HG03097 (cell line): ENCODE measurements around the gene NUCB2.
"Not testable (repeated sequence)": the region's sequence is repeated elsewhere in the genome, so short reads cannot be mapped to it uniquely, and the experiment has no call there.

Source experiments
- ATAC-seq: cut with Tn5 transposase; IDR thresholded peaks from one replicate; pipeline ENCODE4 v1.9.1; 2021; ENCODE audit not compliant: unreplicated experiment, low FRiP score

The NUCB2 gene

GRCh38 chr11:17276236-17277023 is at the start of gene NUCB2:
NUCB2 (plus strand) TSS chr11:17276739; CDS start chr11:17295324, 18,585 bp downstream.
- ATAC-seq, result peak; percentile 96

- ATAC-seq, result not testable (repeated sequence)
These were observed 48.2 kb upstream of the NUCB2 start for GRCh38 chr11:17228186-17228925.

- ATAC-seq, result no peak
These were observed 46.9 kb upstream of the NUCB2 start for GRCh38 chr11:17229481-17230152.

- peak; percentile 86 for ATAC-seq
These were observed 45.4 kb upstream of the NUCB2 start for GRCh38 chr11:17230867-17231851.

GRCh38 chr11:17233101-17233500 is 43.4 kb upstream of the NUCB2 start:
- no peak for ATAC-seq

- ATAC-seq, result no peak
These were observed 38.2 kb upstream of the NUCB2 start for GRCh38 chr11:17238377-17238776.

GRCh38 chr11:17239927-17240326 is 36.6 kb upstream of the NUCB2 start:
- ATAC-seq, result not testable (repeated sequence)

- ATAC-seq, result no peak
These were observed 35.8 kb upstream of the NUCB2 start for GRCh38 chr11:17240780-17241179.

GRCh38 chr11:17242954-17243353 is 33.6 kb upstream of the NUCB2 start:
- ATAC-seq, result not testable (repeated sequence)

GRCh38 chr11:17244046-17244445 is 32.5 kb upstream of the NUCB2 start:
- peak; percentile 97 for ATAC-seq

- no peak for ATAC-seq
These were observed 25.8 kb upstream of the NUCB2 start for GRCh38 chr11:17250561-17251350.

- ATAC-seq, result no peak
These were observed 23.8 kb upstream of the NUCB2 start for GRCh38 chr11:17252704-17253103.

- no peak for ATAC-seq
These were observed 20.0 kb upstream of the NUCB2 start for GRCh38 chr11:17256512-17256911.

GRCh38 chr11:17257196-17257595 is 19.3 kb upstream of the NUCB2 start:
- ATAC-seq, result no peak

- ATAC-seq, result no peak
These were observed 17.9 kb upstream of the NUCB2 start for GRCh38 chr11:17258670-17259069.

- no peak for ATAC-seq
These were observed 17.0 kb upstream of the NUCB2 start for GRCh38 chr11:17259519-17259918.

- ATAC-seq, result no peak
These were observed 16.5 kb upstream of the NUCB2 start for GRCh38 chr11:17260020-17260419.

- no peak for ATAC-seq
These were observed 12.8 kb upstream of the NUCB2 start for GRCh38 chr11:17263769-17264168.

- ATAC-seq, result no peak
These were observed 9.8 kb upstream of the NUCB2 start for GRCh38 chr11:17266781-17267180.
